ENCODE results near the gene ELAVL4.

Gene ELAVL4

GRCh38 chr1:50108497-50109059, at the start of gene ELAVL4:
Gene ELAVL4, plus strand, starts transcription at chr1:50108920. Its CDS starts 270 bp downstream, at chr1:50109190.
- no peak for DNase-seq (ENCODE audit: low read depth in 1 of 2, low spot score in 1 of 2)

GRCh38 chr1:50060279-50060678, 48.4 kb upstream of the ELAVL4 start:
- DNase-seq (ENCODE audit: low read depth in 1 of 2, low spot score in 1 of 2) = no peak

- no peak for DNase-seq (ENCODE audit: low read depth in 1 of 2, low spot score in 1 of 2)
These were observed 41.9 kb upstream of the ELAVL4 start for GRCh38 chr1:50066806-50067205.

GRCh38 chr1:50074931-50075330, 33.8 kb upstream of the ELAVL4 start:
- DNase-seq (ENCODE audit: low read depth in 1 of 2, low spot score in 1 of 2) = no peak

GRCh38 chr1:50077273-50077672, 31.4 kb upstream of the ELAVL4 start:
- DNase-seq (ENCODE audit: low read depth in 1 of 2, low spot score in 1 of 2) = no peak

- DNase-seq (ENCODE audit: low read depth in 1 of 2, low spot score in 1 of 2) = no peak
These were observed 27.7 kb upstream of the ELAVL4 start for GRCh38 chr1:50080904-50081586.

GRCh38 chr1:50084389-50084788, 24.3 kb upstream of the ELAVL4 start:
- DNase-seq (ENCODE audit: low read depth in 1 of 2, low spot score in 1 of 2) = no peak

- DNase-seq (ENCODE audit: low read depth in 1 of 2, low spot score in 1 of 2) = no peak
These were observed 17.7 kb upstream of the ELAVL4 start for GRCh38 chr1:50091068-50091467.

- no peak for DNase-seq (ENCODE audit: low read depth in 1 of 2, low spot score in 1 of 2)
These were observed 13.0 kb upstream of the ELAVL4 start for GRCh38 chr1:50095716-50096115.

GRCh38 chr1:50097021-50097679, 11.6 kb upstream of the ELAVL4 start:
- DNase-seq (ENCODE audit: low read depth in 1 of 2, low spot score in 1 of 2) = no peak

- DNase-seq (ENCODE audit: low read depth in 1 of 2, low spot score in 1 of 2) = no peak
These were observed 10.9 kb upstream of the ELAVL4 start for GRCh38 chr1:50097791-50098190.

- DNase-seq (ENCODE audit: low read depth in 1 of 2, low spot score in 1 of 2) = no peak
These were observed 10.1 kb upstream of the ELAVL4 start for GRCh38 chr1:50098591-50099021.

- no peak for DNase-seq (ENCODE audit: low read depth in 1 of 2, low spot score in 1 of 2)
These were observed 9.1 kb upstream of the ELAVL4 start for GRCh38 chr1:50099654-50100053.

GRCh38 chr1:50103615-50104081, 5.1 kb upstream of the ELAVL4 start:
- no peak for DNase-seq (ENCODE audit: low read depth in 1 of 2, low spot score in 1 of 2)

- DNase-seq (ENCODE audit: low read depth in 1 of 2, low spot score in 1 of 2) = no peak
These were observed 3.3 kb upstream of the ELAVL4 start for GRCh38 chr1:50105433-50105832.

GRCh38 chr1:50106095-50106761, 2.5 kb upstream of the ELAVL4 start:
- no peak for DNase-seq (ENCODE audit: low read depth in 1 of 2, low spot score in 1 of 2)

GRCh38 chr1:50109116-50109515, 396 bp downstream of the ELAVL4 start:
- no peak for DNase-seq (ENCODE audit: low read depth in 1 of 2, low spot score in 1 of 2)

GRCh38 chr1:50109647-50110075, 941 bp downstream of the ELAVL4 start:
- DNase-seq (ENCODE audit: low read depth in 1 of 2, low spot score in 1 of 2) = no peak

- DNase-seq (ENCODE audit: low read depth in 1 of 2, low spot score in 1 of 2) = no peak
These were observed 1.4 kb downstream of the ELAVL4 start for GRCh38 chr1:50110151-50110550.

- DNase-seq (ENCODE audit: low read depth in 1 of 2, low spot score in 1 of 2) = no peak
These were observed 1.9 kb downstream of the ELAVL4 start for GRCh38 chr1:50110656-50111055.

GRCh38 chr1:50111503-50111902, 2.8 kb downstream of the ELAVL4 start:
- no peak for DNase-seq (ENCODE audit: low read depth in 1 of 2, low spot score in 1 of 2)

- DNase-seq (ENCODE audit: low read depth in 1 of 2, low spot score in 1 of 2) = no peak
These were observed 3.5 kb downstream of the ELAVL4 start for GRCh38 chr1:50112193-50112592.
